SJCRH30 (cell line): Measurements from ENCODE around the gene FAM124A. TPM values are rescaled to one million over a fixed set of nuclear protein-coding genes. Genes with fewer than 3 reads are reported as not detected.

ENCODE experiments used
- DNase-seq, 2 experiments: peaks; one replicate each; pipeline ENCODE4 v3.0.0-alpha.2; 2015 to 2020
- H3K27ac ChIP-seq: fragments of 250-450 bp; sonication (Bioruptor Pico); 2 replicates; pipeline ENCODE4 v1.5.1; 2020; ENCODE audit warnings: mild to moderate bottlenecking, moderate library complexity
- H3K27me3 ChIP-seq: fragments of 250-450 bp; sonication (Bioruptor Pico); 2 replicates; pipeline ENCODE4 v1.5.1; 2020; ENCODE audit warnings: mild to moderate bottlenecking, moderate library complexity
- H3K36me3 ChIP-seq: fragments of 250-450 bp; sonication (Bioruptor Pico); 2 replicates; pipeline ENCODE4 v1.5.1; 2020; ENCODE audit warnings: mild to moderate bottlenecking, moderate library complexity
- H3K4me1 ChIP-seq: fragments of 250-450 bp; sonication (Bioruptor Pico); 2 replicates; pipeline ENCODE4 v1.5.1; 2020; ENCODE audit warnings: mild to moderate bottlenecking, moderate library complexity
- H3K4me3 ChIP-seq: fragments of 250-450 bp; sonication (Bioruptor Pico); 2 replicates; pipeline ENCODE4 v1.5.1; 2020; ENCODE audit warnings: mild to moderate bottlenecking, moderate library complexity
- H3K9me3 ChIP-seq: fragments of 250-450 bp; sonication (Bioruptor Pico); replicated peaks from 2 replicates; pipeline ENCODE4 v1.5.1; 2020; ENCODE audit warnings: mild to moderate bottlenecking, moderate library complexity
- total RNA-seq: library from RNA; depleted of rRNA; stranded (reverse); fragments of >200 nt; shearing (Covaris generic); gene quantifications from 2 replicates; pipeline ENCODE4 v1.2.3, GENCODE V29; 2014

Gene FAM124A
- total RNA-seq, 1 experiment from 2014 or later: 0.45 TPM

- no peak for DNase-seq
- Histone ChIP-seq H3K27ac (no peak overlapping the region), H3K9me3 (no peaks in the 10 kb centered on the region), H3K4me1 (peaks cover 29% of the 10 kb centered on the region), H3K4me3 (no peak overlapping the region), H3K27me3 (no peaks in the 10 kb centered on the region), H3K36me3 (no peaks in the 10 kb centered on the region)
Observed at GRCh38 chr13:51313619-51314018, 91.4 kb downstream of the FAM124A start.

GRCh38 chr13:51317262-51317661 is 95.1 kb downstream of the FAM124A start:
- Histone ChIP-seq H3K27me3 (no peaks in the 10 kb centered on the region), H3K9me3 (no peaks in the 10 kb centered on the region), H3K4me1 (peaks cover 18% of the 10 kb centered on the region), H3K4me3 (no peak overlapping the region), H3K27ac (no peak overlapping the region), H3K36me3 (no peaks in the 10 kb centered on the region)
- no peak for DNase-seq

- no peak for DNase-seq
- Histone ChIP-seq H3K27me3 (no peaks in the 10 kb centered on the region), H3K4me1 (peaks cover 18% of the 10 kb centered on the region), H3K9me3 (no peaks in the 10 kb centered on the region), H3K36me3 (no peaks in the 10 kb centered on the region), H3K4me3 (no peak overlapping the region), H3K27ac (no peak overlapping the region)
Observed at GRCh38 chr13:51318015-51318414, 95.8 kb downstream of the FAM124A start.

GRCh38 chr13:51318876-51319275 is 96.7 kb downstream of the FAM124A start:
- Histone ChIP-seq H3K27me3 (no peaks in the 10 kb centered on the region), H3K4me3 (no peak overlapping the region), H3K4me1 (peaks cover 18% of the 10 kb centered on the region), H3K36me3 (no peaks in the 10 kb centered on the region), H3K9me3 (no peaks in the 10 kb centered on the region), H3K27ac (no peak overlapping the region)
- no peak for DNase-seq

GRCh38 chr13:51321836-51322235 is 99.6 kb downstream of the FAM124A start:
- Histone ChIP-seq H3K27me3 (no peaks in the 10 kb centered on the region), H3K27ac (no peak overlapping the region), H3K36me3 (no peaks in the 10 kb centered on the region), H3K4me3 (no peak overlapping the region), H3K4me1 (no peaks in the 10 kb centered on the region), H3K9me3 (no peaks in the 10 kb centered on the region)
- DNase-seq: no peak

- Histone ChIP-seq H3K4me1 (no peaks in the 10 kb centered on the region), H3K4me3 (no peak overlapping the region), H3K36me3 (no peaks in the 10 kb centered on the region), H3K9me3 (no peaks in the 10 kb centered on the region), H3K27ac (no peak overlapping the region), H3K27me3 (no peaks in the 10 kb centered on the region)
- DNase-seq: no peak
Observed at GRCh38 chr13:51322826-51323225, 100.6 kb downstream of the FAM124A start.

- no peak overlapping the region for H3K27ac ChIP-seq
- H3K36me3 ChIP-seq: no peaks in the 10 kb centered on the region
- H3K4me1 ChIP-seq: no peaks in the 10 kb centered on the region
- no peaks in the 10 kb centered on the region for H3K9me3 ChIP-seq
- DNase-seq: no peak
- H3K27me3 ChIP-seq: no peaks in the 10 kb centered on the region
- H3K4me3 ChIP-seq: no peak overlapping the region
Observed at GRCh38 chr13:51323824-51324511, 101.8 kb downstream of the FAM124A start.

- Histone ChIP-seq H3K4me1 (no peaks in the 10 kb centered on the region), H3K36me3 (no peaks in the 10 kb centered on the region), H3K4me3 (no peak overlapping the region), H3K27me3 (no peaks in the 10 kb centered on the region), H3K27ac (no peak overlapping the region), H3K9me3 (no peaks in the 10 kb centered on the region)
- DNase-seq: peak in 1 of 2 experiments; percentile 22
Observed at GRCh38 chr13:51324714-51325420, 102.7 kb downstream of the FAM124A start.

- Histone ChIP-seq H3K9me3 (no peaks in the 10 kb centered on the region), H3K4me3 (no peak overlapping the region), H3K36me3 (no peaks in the 10 kb centered on the region), H3K27me3 (no peaks in the 10 kb centered on the region), H3K27ac (no peak overlapping the region), H3K4me1 (no peaks in the 10 kb centered on the region)
- no peak for DNase-seq
Observed at GRCh38 chr13:51325837-51326236, 103.6 kb downstream of the FAM124A start.

- Histone ChIP-seq H3K9me3 (no peaks in the 10 kb centered on the region), H3K4me1 (no peaks in the 10 kb centered on the region), H3K4me3 (no peak overlapping the region), H3K36me3 (no peaks in the 10 kb centered on the region), H3K27ac (no peak overlapping the region), H3K27me3 (no peaks in the 10 kb centered on the region)
- DNase-seq: no peak
Observed at GRCh38 chr13:51326777-51327176, 104.6 kb downstream of the FAM124A start.

- no peak overlapping the region for H3K27ac ChIP-seq
- DNase-seq: no peak
- H3K36me3 ChIP-seq: no peaks in the 10 kb centered on the region
Observed at GRCh38 chr13:51327961-51328360, 105.8 kb downstream of the FAM124A start.

GRCh38 chr13:51328488-51328887 is 106.3 kb downstream of the FAM124A start:
- peak; percentile 42 to 58 for DNase-seq
- H3K36me3 ChIP-seq: no peaks in the 10 kb centered on the region
- no peaks in the 10 kb centered on the region for H3K9me3 ChIP-seq
- 0 out of 2 replicates have a peak, but pooled peaks cover 6% of the 10 kb centered on the region for H3K4me1 ChIP-seq
- no peak overlapping the region for H3K4me3 ChIP-seq
- no peak overlapping the region for H3K27ac ChIP-seq
- H3K27me3 ChIP-seq: no peaks in the 10 kb centered on the region

More at GRCh38 chr13:51327961-51328360, 105.8 kb downstream of the FAM124A start:
- Histone ChIP-seq H3K27me3 (no peaks in the 10 kb centered on the region), H3K4me3 (no peak overlapping the region), H3K9me3 (no peaks in the 10 kb centered on the region), H3K4me1 (0 out of 2 replicates have a peak, but pooled peaks cover 3% of the 10 kb centered on the region)

GRCh38 chr13:51329606-51330005 is 107.4 kb downstream of the FAM124A start:
- no peak for DNase-seq
- no peaks in the 10 kb centered on the region for H3K36me3 ChIP-seq
- H3K9me3 ChIP-seq: no peaks in the 10 kb centered on the region
- no peak overlapping the region for H3K27ac ChIP-seq
- H3K4me3 ChIP-seq: no peak overlapping the region
- 0 out of 2 replicates have a peak, but pooled peaks cover 8% of the 10 kb centered on the region for H3K4me1 ChIP-seq
- no peaks in the 10 kb centered on the region for H3K27me3 ChIP-seq

- Histone ChIP-seq H3K4me1 (0 out of 2 replicates have a peak, but pooled peaks cover 8% of the 10 kb centered on the region), H3K27ac (no peak overlapping the region), H3K27me3 (no peaks in the 10 kb centered on the region), H3K36me3 (no peaks in the 10 kb centered on the region), H3K4me3 (no peak overlapping the region), H3K9me3 (no peaks in the 10 kb centered on the region)
- DNase-seq: no peak
Observed at GRCh38 chr13:51330791-51331190, 108.6 kb downstream of the FAM124A start.

- Histone ChIP-seq H3K9me3 (no peaks in the 10 kb centered on the region), H3K27ac (no peak overlapping the region), H3K4me1 (0 out of 2 replicates have a peak, but pooled peaks cover 8% of the 10 kb centered on the region), H3K36me3 (no peaks in the 10 kb centered on the region), H3K27me3 (no peaks in the 10 kb centered on the region), H3K4me3 (no peak overlapping the region)
- no peak for DNase-seq
Observed at GRCh38 chr13:51331354-51331861, 109.2 kb downstream of the FAM124A start.
